Fibroblast of lung (primary cell): ENCODE measurements around the gene AIPL1. TPM values are rescaled to one million over a fixed set of nuclear protein-coding genes. Genes with fewer than 3 reads are reported as not detected.

Experiments used
- DNase-seq, 2 donors: peaks; one replicate each; pipeline versions ENCODE4 v3.0.0 to v3.0.0-alpha.2; 2010; ENCODE audit warnings: low read depth in 2 of 2
- H2AFZ ChIP-seq: 2 replicates; pipeline ENCODE4 v1.5.1; 2012; ENCODE audit warnings: low read length, control low read depth, inconsistent platforms
- H3K27ac ChIP-seq: 2 replicates; pipeline ENCODE4 v1.5.1; 2011; ENCODE audit warnings: low read length, control low read depth; ENCODE audit not compliant: insufficient read depth
- H3K27me3 ChIP-seq: 2 replicates; pipeline ENCODE4 v1.5.1; 2011; ENCODE audit warnings: mild to moderate bottlenecking, low read length; ENCODE audit not compliant: control insufficient read depth, insufficient read depth
- H3K36me3 ChIP-seq: 2 replicates; pipeline ENCODE4 v1.5.1; 2011; ENCODE audit warnings: low read length; ENCODE audit not compliant: control insufficient read depth, insufficient read depth
- H3K4me1 ChIP-seq: 2 replicates; pipeline ENCODE4 v1.5.1; 2011; ENCODE audit warnings: low read length; ENCODE audit not compliant: control insufficient read depth, insufficient read depth; ENCODE audit errors: extremely low read depth
- H3K4me2 ChIP-seq: 2 replicates; pipeline ENCODE4 v1.5.1; 2011; ENCODE audit warnings: low read length, control low read depth; ENCODE audit not compliant: insufficient read depth; ENCODE audit errors: extremely low read depth
- H3K4me3 ChIP-seq, 4 experiments: fragments of 200-600 bp in 1 of 4; sonication (generic) in 1 of 4; replicated peaks in 1 of 4; 2 replicates each; pipeline ENCODE4 v1.5.1; 2011 to 2016; ENCODE audit warnings: low read length in 4 of 4, low read depth in 3 of 4, mild to moderate bottlenecking in 3 of 4, control low read depth in 2 of 4, inconsistent platforms in 1 of 4, mixed read lengths in 1 of 4; ENCODE audit not compliant: insufficient read depth in 1 of 4; ENCODE audit errors: control extremely low read depth in 1 of 4
- H3K79me2 ChIP-seq: 2 replicates; pipeline ENCODE4 v1.5.1; 2012; ENCODE audit warnings: mild to moderate bottlenecking, low read length, inconsistent platforms; ENCODE audit not compliant: control insufficient read depth, insufficient read depth
- H3K9ac ChIP-seq: 2 replicates; pipeline ENCODE4 v1.5.1; 2011; ENCODE audit warnings: mild to moderate bottlenecking, low read length, control low read depth; ENCODE audit not compliant: insufficient read depth
- H3K9me3 ChIP-seq: 2 replicates; pipeline ENCODE4 v1.5.1; 2012; ENCODE audit warnings: low read depth, low read length; ENCODE audit not compliant: control insufficient read depth, insufficient read depth
- H4K20me1 ChIP-seq: 2 replicates; pipeline ENCODE4 v1.5.1; 2011; ENCODE audit warnings: low read length; ENCODE audit not compliant: control insufficient read depth, insufficient read depth; ENCODE audit errors: extremely low read depth
- EZH2 ChIP-seq: IDR thresholded peaks from 2 replicates; pipeline ENCODE4 v1.5.1; 2012; ENCODE audit warnings: low read length, control low read depth, mild to moderate bottlenecking; ENCODE audit errors: missing control alignments
- polyA plus RNA-seq, 2 donors: library from polyadenylated mRNA; depleted of rRNA in 1 of 2; stranded (reverse) in 1 of 2; unstranded in 1 of 2; fragments of >200 nt; gene quantifications; 2 replicates each; pipeline ENCODE4 v1.2.1, GENCODE V29; 2011 to 2012; ENCODE audit warnings: missing spikeins in 1 of 2
- total RNA-seq: library from RNA; depleted of rRNA; stranded (reverse); fragments of >200 nt; gene quantifications from 2 replicates; pipeline ENCODE4 v1.2.1, GENCODE V29; 2014
- TF ChIP-seq, protein P1 (sequence below), 2 donors: IDR thresholded peaks in 1 of 2; conservative IDR thresholded peaks in 1 of 2; 1 replicate in 1 of 2; 2 replicates in 1 of 2; pipeline ENCODE4 v1.5.1; 2011 to 2012; ENCODE audit warnings: low read length in 2 of 2, control low read depth in 1 of 2, inconsistent platforms in 1 of 2, low read depth in 1 of 2, mild to moderate bottlenecking in 1 of 2

The AIPL1 gene
- total and polyA plus RNA-seq, 2 donors (not counting 1 experiment from before 2014, with no cell fraction given): 0.05 TPM; not detected in 1

DNA sequence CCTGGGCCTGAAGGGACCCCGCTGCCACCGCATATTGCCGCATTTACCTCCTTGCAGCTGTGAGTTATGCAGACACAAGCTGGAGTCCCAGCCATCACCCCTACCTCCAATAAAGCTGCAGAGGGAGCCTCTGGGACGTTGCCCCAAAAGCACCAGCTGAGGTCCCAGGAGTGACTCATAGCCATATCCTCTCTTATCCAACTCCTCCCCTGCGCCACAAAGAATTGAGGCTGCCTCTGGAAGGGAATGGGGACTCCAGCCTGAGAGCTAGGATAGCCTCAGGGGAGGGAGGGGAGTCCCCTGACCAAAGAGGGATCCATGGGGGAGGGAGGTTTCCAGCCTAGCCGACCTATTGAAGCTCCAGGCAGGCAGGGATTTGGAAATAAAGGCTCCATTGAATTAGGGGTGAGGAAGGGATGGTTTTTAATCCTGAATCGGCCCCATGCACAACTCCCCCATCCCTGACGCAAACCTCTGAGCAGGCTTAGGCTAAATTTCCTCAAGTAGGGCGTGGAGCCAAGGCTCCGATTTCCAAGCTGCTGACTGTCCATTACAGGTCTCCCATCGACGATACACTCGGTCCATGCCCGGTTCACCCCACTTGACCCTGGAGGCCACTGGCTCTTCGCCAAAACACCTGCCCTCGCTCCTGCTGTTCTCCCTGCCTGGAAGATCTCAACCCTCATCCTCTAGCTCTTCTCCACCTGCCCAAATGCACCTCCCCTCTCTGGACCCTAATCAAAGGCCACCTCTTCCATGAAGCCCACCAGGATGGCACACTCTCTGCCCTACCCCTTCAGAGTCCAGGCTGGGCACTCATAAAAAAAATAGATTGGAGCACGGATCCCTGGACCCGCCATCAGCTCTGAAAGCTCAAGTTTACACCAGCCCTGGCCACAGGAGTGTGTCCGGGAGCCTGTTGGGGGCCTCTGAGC is 36.9 kb upstream of the AIPL1 start:
- H3K9ac ChIP-seq: no peak overlapping the region
- no peaks in the 10 kb centered on the region for H3K4me1 ChIP-seq
- H4K20me1 ChIP-seq: no peaks in the 10 kb centered on the region
- H2AFZ ChIP-seq: no peak overlapping the region
- H3K4me3 ChIP-seq: no peak overlapping the region
- H3K4me2 ChIP-seq: no peak overlapping the region
- H3K27ac ChIP-seq: no peak overlapping the region
- TF ChIP-seq EZH2: no peak
- TF ChIP-seq, protein P1, sequence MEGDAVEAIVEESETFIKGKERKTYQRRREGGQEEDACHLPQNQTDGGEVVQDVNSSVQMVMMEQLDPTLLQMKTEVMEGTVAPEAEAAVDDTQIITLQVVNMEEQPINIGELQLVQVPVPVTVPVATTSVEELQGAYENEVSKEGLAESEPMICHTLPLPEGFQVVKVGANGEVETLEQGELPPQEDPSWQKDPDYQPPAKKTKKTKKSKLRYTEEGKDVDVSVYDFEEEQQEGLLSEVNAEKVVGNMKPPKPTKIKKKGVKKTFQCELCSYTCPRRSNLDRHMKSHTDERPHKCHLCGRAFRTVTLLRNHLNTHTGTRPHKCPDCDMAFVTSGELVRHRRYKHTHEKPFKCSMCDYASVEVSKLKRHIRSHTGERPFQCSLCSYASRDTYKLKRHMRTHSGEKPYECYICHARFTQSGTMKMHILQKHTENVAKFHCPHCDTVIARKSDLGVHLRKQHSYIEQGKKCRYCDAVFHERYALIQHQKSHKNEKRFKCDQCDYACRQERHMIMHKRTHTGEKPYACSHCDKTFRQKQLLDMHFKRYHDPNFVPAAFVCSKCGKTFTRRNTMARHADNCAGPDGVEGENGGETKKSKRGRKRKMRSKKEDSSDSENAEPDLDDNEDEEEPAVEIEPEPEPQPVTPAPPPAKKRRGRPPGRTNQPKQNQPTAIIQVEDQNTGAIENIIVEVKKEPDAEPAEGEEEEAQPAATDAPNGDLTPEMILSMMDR (conservative IDR thresholded peaks at IDR 0.05 in 1 of 2, IDR thresholded peaks at IDR 0.05 in 1 of 2; ENCODE audit: low read depth in 1 of 2, low read length in 2 of 2): peak; percentile 21 to 31
- H3K27me3 ChIP-seq: no peaks in the 10 kb centered on the region
- no peaks in the 10 kb centered on the region for H3K36me3 ChIP-seq
- H3K9me3 ChIP-seq: no peaks in the 10 kb centered on the region
- no peaks in the 10 kb centered on the region for H3K79me2 ChIP-seq
- DNase-seq: peak; percentile 67 to 70

DNA sequence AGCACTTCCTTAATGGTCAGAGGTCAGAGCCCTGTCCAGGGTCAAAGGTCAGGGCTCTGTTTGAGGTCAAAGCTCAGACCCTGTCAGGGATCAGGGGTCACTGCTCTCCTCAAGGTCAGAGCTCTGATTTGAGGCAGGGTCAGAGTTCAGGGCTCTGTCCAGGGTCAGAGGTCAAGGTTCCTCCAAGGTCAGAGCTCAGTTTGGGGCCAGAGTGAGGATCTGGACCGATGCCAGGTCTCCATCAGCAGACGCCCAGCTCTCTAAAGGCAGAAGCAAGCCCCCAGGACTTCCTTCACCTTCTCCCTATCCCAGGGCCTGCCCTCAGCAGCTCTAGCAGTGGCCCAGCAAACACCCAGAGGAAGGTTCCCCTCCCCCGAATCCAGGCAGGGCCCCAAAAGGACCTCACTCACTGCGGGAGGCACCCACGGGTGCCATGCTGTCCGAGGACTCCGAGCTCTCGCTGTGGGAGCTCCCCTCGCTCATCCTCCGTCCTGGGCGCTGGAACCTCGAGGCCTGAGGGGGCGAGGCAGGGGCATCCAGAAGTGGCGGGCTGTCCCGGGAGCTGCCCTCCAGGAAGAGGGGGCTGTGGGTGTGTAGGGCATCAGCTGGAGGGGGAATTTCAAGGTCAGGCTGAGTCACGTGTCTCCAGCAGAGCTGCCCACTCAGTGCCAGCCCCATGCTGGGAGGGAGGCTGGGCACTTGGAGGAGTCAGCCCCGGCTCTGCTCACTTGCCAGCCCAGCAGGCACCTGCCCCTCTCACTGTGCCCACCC is 36.0 kb upstream of the AIPL1 start:
- TF ChIP-seq, protein P1 (conservative IDR thresholded peaks at IDR 0.05 in 1 of 2, IDR thresholded peaks at IDR 0.05 in 1 of 2; ENCODE audit: low read depth in 1 of 2, low read length in 2 of 2): no peak
- TF ChIP-seq EZH2: no peak
- no peak overlapping the region for H3K4me2 ChIP-seq

DNA sequence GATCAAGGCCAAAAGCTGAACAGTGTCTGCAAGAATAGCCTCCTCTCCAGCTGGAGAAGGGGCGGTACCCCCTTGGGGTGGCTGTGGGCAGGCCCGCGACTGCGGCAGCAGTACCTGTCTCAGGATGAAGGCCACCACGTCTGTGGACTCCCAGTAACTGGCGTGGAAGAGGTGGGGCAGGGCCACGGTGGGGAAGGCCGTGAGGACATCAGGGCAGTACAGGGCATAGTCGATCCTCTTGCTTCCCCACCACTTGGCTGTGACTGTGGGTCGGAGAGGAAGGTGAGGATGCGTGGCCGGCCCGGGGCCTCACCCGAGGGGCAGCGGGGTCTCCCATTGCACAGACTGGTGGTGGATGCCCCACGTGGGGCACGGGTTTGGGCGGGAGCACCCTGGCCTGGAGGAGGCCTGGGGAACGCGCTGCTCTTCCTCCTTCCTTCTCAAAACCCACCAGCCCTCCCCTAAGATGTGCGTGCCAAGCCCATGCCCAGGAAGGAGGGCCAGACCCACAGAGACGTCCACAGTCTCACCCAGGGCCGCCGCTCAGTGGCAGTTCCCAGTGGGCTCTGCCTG is 35.3 kb upstream of the AIPL1 start:
- H3K4me1 ChIP-seq: no peaks in the 10 kb centered on the region
- no peaks in the 10 kb centered on the region for H3K79me2 ChIP-seq
- no peaks in the 10 kb centered on the region for H3K36me3 ChIP-seq
- no peak overlapping the region for H2AFZ ChIP-seq
- no peak overlapping the region for H3K27ac ChIP-seq
- DNase-seq: no peak
- H4K20me1 ChIP-seq: no peaks in the 10 kb centered on the region
- no peaks in the 10 kb centered on the region for H3K27me3 ChIP-seq
- H3K9me3 ChIP-seq: no peaks in the 10 kb centered on the region
- TF ChIP-seq, protein P1 (conservative IDR thresholded peaks at IDR 0.05 in 1 of 2, IDR thresholded peaks at IDR 0.05 in 1 of 2; ENCODE audit: low read depth in 1 of 2, low read length in 2 of 2): no peak
- TF ChIP-seq EZH2: no peak
- H3K4me2 ChIP-seq: no peak overlapping the region
- no peak overlapping the region for H3K9ac ChIP-seq
- H3K4me3 ChIP-seq: no peak overlapping the region

More for the DNA sequence above, 36.0 kb upstream of the AIPL1 start:
- Histone ChIP-seq H3K27ac (no peak overlapping the region), H3K4me3 (no peak overlapping the region), H3K36me3 (no peaks in the 10 kb centered on the region), H3K9ac (no peak overlapping the region), H4K20me1 (no peaks in the 10 kb centered on the region), H3K4me1 (no peaks in the 10 kb centered on the region), H3K27me3 (no peaks in the 10 kb centered on the region), H3K79me2 (no peaks in the 10 kb centered on the region), H2AFZ (no peak overlapping the region), H3K9me3 (no peaks in the 10 kb centered on the region)
- no peak for DNase-seq
